BJ (cell line): ENCODE results near the gene SCYL1. TPM values are rescaled to one million over a fixed set of nuclear protein-coding genes. Genes with fewer than 3 reads are reported as not detected.
A peak's percentile ranks its signal among the peaks of the same experiment; 100 is the strongest.

Experiments
- CTCF ChIA-PET: fragments of 350-600 bp; formaldehyde crosslinking; extraction: SDS; loops from one replicate; lab custom pipeline; 2021; ENCODE audit warnings: antibody characterized with exemption, inconsistent platforms; lab: Yijun Ruan, JAX
- POLR2A ChIA-PET: fragments of 300-600 bp; sonication (Branson Sonifier 250); formaldehyde crosslinking; extraction: SDS; loops from one replicate; lab custom pipeline; 2021; ENCODE audit warnings: antibody characterized with exemption; lab: Charles Lee
- DNase-seq: peaks from one replicate; pipeline ENCODE4 v3.0.0-alpha.2; 2011; ENCODE audit warnings: low read depth
- H3K27me3 ChIP-seq: 2 replicates; pipeline ENCODE4 v1.6.0; 2011; ENCODE audit warnings: low read length; ENCODE audit not compliant: control insufficient read depth, insufficient read depth
- H3K36me3 ChIP-seq: 2 replicates; pipeline ENCODE4 v1.5.1; 2011; ENCODE audit warnings: low read length; ENCODE audit not compliant: control insufficient read depth, insufficient read depth
- H3K4me3 ChIP-seq: 2 replicates; pipeline ENCODE4 v1.5.1; 2011; ENCODE audit warnings: low read depth, mild to moderate bottlenecking, control low read depth, low read length
- CTCF ChIP-seq: IDR thresholded peaks from 2 replicates; pipeline ENCODE4 v1.5.1; 2011; ENCODE audit warnings: low read depth, mild to moderate bottlenecking, control low read depth, inconsistent platforms, low read length, moderate library complexity; ENCODE audit not compliant: insufficient read depth
- polyA plus RNA-seq: library from polyadenylated mRNA; depleted of rRNA; stranded (reverse); fragments of >200 nt; gene quantifications from 2 replicates; pipeline ENCODE4 v1.2.3, GENCODE V29; 2011

Gene SCYL1
- polyA plus RNA-seq, 1 experiment = 134 TPM

- TF ChIP-seq CTCF = no peak
- Histone ChIP-seq H3K27me3 (no peaks in the 10 kb centered on the region), H3K36me3 (peaks cover 30% of the 10 kb centered on the region), H3K4me3 (peak overlapping the region; percentile 74)
- ChIA-PET CTCF (interaction anchor here (1.0 to 3.9 kb wide), 6 partner anchors 9 to 37 kb away, joined by 3 to 25 read pairs (median 8); partner anchors contain the start of genes KCNK7 and PCNX3), POLR2A (no interaction called here)
- no peak for DNase-seq
Observed at GRCh38 chr11:65577756-65578109, 52.9 kb downstream of the SCYL1 start.

GRCh38 chr11:65578134-65578533 is 53.3 kb downstream of the SCYL1 start:
- POLR2A ChIA-PET = interaction anchor here (0.6 kb wide), 1 partner anchor 159 kb away, joined by 3 read pairs; no protein-coding TSS in a partner anchor
- H3K36me3 ChIP-seq = peaks cover 30% of the 10 kb centered on the region
- no peak for TF ChIP-seq CTCF

GRCh38 chr11:65578667-65579066 is 53.8 kb downstream of the SCYL1 start:
- no peaks in the 10 kb centered on the region for H3K27me3 ChIP-seq
- ChIA-PET CTCF (interaction anchor here (0.7 kb wide), 1 partner anchor 27 kb away, joined by 3 read pairs; no protein-coding TSS in a partner anchor), POLR2A (interaction anchor here (0.6 kb wide), 1 partner anchor 160 kb away, joined by 3 read pairs; no protein-coding TSS in a partner anchor)
- no peak overlapping the region for H3K4me3 ChIP-seq
- TF ChIP-seq CTCF = no peak
- H3K36me3 ChIP-seq = peaks cover 28% of the 10 kb centered on the region
- DNase-seq = no peak

More at GRCh38 chr11:65578134-65578533, 53.3 kb downstream of the SCYL1 start:
- CTCF ChIA-PET = interaction anchor here (0.7 to 3.9 kb wide), 6 partner anchors 8 to 38 kb away, joined by 3 to 25 read pairs (median 8); partner anchors contain the start of gene KCNK7
- no peak for DNase-seq
- no peaks in the 10 kb centered on the region for H3K27me3 ChIP-seq
- H3K4me3 ChIP-seq = no peak overlapping the region

- ChIA-PET POLR2A (no interaction called here), CTCF (no interaction called here)
- Histone ChIP-seq H3K27me3 (no peaks in the 10 kb centered on the region), H3K4me3 (no peak overlapping the region), H3K36me3 (peaks cover 28% of the 10 kb centered on the region)
- no peak for TF ChIP-seq CTCF
- no peak for DNase-seq
Observed at GRCh38 chr11:65579291-65579690, 54.4 kb downstream of the SCYL1 start.

- POLR2A ChIA-PET = no interaction called here
- CTCF ChIA-PET = interaction anchor here (0.5 to 1.4 kb wide), 2 partner anchors 13 to 40 kb away, joined by 3 to 4 read pairs; no protein-coding TSS in a partner anchor
- Histone ChIP-seq H3K27me3 (no peaks in the 10 kb centered on the region), H3K36me3 (peaks cover 28% of the 10 kb centered on the region), H3K4me3 (no peak overlapping the region)
- TF ChIP-seq CTCF = no peak
- no peak for DNase-seq
Observed at GRCh38 chr11:65580031-65580692, 55.3 kb downstream of the SCYL1 start.
